NCI-H2227 (cell line): ENCODE measurements around the gene SLAMF6.
"Not testable (repeated sequence)": the region's sequence is repeated elsewhere in the genome, so short reads cannot be mapped to it uniquely, and the experiment has no call there.

Source experiments
- DNase-seq: peaks from one replicate; lab custom pipeline; 2025; ENCODE audit not compliant: unreplicated experiment; lab: John Stamatoyannopoulos, UW

Gene SLAMF6

DNA sequence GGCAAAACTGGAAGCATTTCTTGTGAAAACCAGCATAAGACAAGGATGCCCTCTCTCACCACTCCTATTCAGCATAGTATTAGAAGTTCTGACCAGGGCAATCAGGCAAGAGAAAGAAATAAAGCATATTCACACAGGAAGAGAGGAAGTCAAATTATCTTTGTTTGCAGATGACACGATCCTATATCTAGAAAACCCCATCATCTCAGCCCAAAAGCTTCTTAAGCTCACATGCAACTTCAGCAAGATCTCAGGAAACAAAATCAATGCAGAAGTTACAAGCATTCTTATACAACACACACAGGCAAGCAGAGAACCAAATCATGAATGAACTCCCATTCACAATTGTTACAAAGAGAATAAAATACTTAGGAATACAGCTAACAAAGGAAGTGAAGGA is 7.1 kb downstream of the SLAMF6 start:
- DNase-seq, result not testable (repeated sequence)

GRCh38 chr1:160504651-160505050 is 18.4 kb downstream of the SLAMF6 start:
- DNase-seq, result no peak

DNA sequence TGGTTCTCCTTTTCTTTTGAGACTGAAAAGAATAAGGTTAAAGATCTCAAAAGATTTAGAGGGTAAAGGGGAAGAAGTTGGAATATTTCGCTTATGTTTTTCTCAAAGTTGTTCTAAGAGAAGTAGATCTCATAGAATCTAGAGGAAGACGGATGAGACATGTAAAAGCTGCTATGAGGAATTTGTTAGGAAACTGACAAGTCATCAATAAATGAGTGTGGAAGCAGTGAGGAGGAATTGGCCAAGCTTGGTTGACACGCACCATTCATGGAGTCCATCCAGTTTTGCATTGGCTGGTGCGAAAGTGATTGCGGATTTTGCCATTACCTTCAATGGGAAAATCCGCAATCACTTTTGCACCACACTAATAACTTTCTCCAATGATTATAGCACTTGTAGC is 20.0 kb downstream of the SLAMF6 start:
- DNase-seq, result no peak

GRCh38 chr1:160500321-160500990 is 22.6 kb downstream of the SLAMF6 start:
- DNase-seq, result no peak

DNA sequence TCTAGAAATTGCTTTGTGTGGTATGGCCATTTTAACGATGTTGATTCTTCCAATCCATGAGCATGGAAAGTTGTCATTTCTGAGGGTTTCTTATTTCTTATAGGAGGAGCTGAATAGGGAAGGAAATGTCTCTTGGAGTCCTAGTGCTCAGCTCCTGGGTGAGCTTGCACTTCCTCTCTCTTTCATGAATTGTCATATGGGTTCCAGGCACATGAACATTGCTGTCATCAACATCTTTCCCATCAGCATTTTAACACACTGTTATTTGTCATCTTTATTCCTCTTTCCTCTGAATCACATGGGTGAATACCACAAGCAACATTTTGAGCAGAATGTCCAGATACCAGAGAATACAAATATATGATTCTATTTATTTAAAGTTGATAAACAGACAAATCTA is 23.4 kb downstream of the SLAMF6 start:
- no peak for DNase-seq

GRCh38 chr1:160498301-160499065 is 24.6 kb downstream of the SLAMF6 start:
- not testable (repeated sequence) for DNase-seq

DNA sequence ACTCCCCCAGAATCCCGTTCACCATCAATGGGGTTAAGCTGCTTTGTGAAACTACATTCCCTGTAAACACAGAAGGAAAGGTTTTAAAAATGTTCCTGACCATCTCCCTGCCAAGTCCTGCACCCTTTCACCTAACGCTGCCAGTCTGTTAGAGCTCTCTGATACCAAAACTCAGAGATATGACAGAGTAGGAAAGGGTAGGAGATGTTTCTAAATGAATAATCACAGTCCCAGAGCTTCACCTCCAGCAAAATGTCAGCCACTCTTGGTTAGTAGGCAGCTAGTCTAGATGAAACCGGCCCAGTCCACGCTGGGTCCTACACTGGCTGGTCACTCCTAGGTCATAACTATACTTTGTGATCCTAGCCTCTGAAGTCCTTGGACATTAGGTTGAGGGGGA is 26.7 kb downstream of the SLAMF6 start:
- no peak for DNase-seq

GRCh38 chr1:160494620-160495019 is 28.4 kb downstream of the SLAMF6 start:
- no peak for DNase-seq

- DNase-seq, result no peak
These were observed 30.4 kb downstream of the SLAMF6 start for GRCh38 chr1:160492617-160493016.

DNA sequence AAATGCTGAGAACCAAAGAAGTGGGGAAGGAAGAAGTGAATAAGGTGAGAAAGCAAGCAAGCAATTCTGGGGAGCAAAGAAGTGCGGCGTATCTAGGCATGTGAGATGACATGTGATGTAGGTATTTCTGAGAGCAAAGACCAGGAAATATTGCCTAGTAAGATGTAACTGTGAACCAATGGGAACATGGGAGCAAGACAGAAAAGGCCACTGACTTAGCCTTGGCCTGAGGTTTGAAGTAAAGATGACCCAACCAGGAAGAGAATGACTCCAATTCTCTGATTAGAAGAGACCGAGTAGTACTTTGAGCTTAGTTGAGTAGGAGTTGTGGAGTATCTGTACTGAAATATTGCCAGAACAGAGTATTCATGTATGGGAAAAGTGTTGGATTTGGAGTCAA is 31.1 kb downstream of the SLAMF6 start:
- no peak for DNase-seq

- DNase-seq, result no peak
These were observed 32.0 kb downstream of the SLAMF6 start for GRCh38 chr1:160491017-160491416.

- peak; percentile 59 for DNase-seq
These were observed 33.4 kb downstream of the SLAMF6 start for GRCh38 chr1:160489513-160490261.

- no peak for DNase-seq
These were observed 34.6 kb downstream of the SLAMF6 start for GRCh38 chr1:160488347-160489058.

GRCh38 chr1:160486453-160486852 is 36.6 kb downstream of the SLAMF6 start:
- no peak for DNase-seq

GRCh38 chr1:160483505-160484185 is 39.4 kb downstream of the SLAMF6 start:
- DNase-seq, result no peak

DNA sequence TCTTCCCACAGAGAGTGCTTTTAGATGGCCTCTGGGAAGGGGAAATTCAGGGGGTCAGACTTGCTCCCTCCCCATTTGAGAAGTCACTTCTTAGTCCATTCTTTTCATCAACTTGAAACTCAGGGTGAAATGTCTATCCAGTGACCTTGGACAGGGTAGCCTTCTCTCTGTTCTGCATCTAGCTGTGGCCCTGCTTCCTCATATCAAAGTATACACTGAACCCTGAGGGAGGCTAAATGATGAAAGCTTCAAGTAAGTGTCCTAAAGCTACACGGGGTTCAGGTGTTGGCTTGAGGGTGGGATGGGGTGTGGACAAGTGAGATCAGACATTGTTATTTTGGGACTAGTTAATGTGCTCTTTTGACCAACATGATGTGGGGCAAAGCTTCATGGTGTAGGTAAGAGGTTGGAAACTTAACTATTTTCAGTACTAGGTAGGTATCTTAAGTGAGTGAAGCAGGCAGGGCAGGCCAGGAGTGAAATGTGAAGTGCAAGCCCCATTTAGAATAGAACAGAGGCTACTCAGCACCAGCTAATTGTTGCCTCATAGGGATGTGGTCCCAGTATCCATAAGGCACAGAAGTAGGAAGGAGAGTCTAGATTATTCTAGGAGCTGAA is 41.0 kb downstream of the SLAMF6 start:
- DNase-seq, result no peak

- DNase-seq, result not testable (repeated sequence)
These were observed 42.3 kb downstream of the SLAMF6 start for GRCh38 chr1:160480781-160481180.

- not testable (repeated sequence) for DNase-seq
These were observed 44.0 kb downstream of the SLAMF6 start for GRCh38 chr1:160479091-160479490.

GRCh38 chr1:160474392-160475242 is 48.4 kb downstream of the SLAMF6 start:
- no peak for DNase-seq
